Transverse colon (tissue), 4 donors: ENCODE measurements around the gene RASGEF1C. TPM values are rescaled to one million over a fixed set of nuclear protein-coding genes. Genes with fewer than 3 reads are reported as not detected.

ENCODE experiments used
- DNase-seq: peaks from one replicate; pipeline ENCODE4 v3.0.0-alpha.2; 2019
- H3K27ac ChIP-seq, 4 donors: fragments of 200-600 bp; sonication (generic); 2 replicates each; pipeline ENCODE4 v1.5.1; 2016 to 2018; ENCODE audit warnings: inconsistent platforms in 4 of 4
- H3K27me3 ChIP-seq: fragments of 200-600 bp; sonication (generic); 2 replicates; pipeline ENCODE4 v1.5.1; 2017; ENCODE audit warnings: inconsistent platforms
- H3K36me3 ChIP-seq, 4 donors: fragments of 200-600 bp; sonication (generic); 2 replicates each; pipeline ENCODE4 v1.5.1; 2017 to 2019; ENCODE audit warnings: inconsistent platforms in 4 of 4
- H3K4me1 ChIP-seq, 4 donors: fragments of 200-600 bp; sonication (generic); 2 replicates each; pipeline ENCODE4 v1.5.1; 2017 to 2020; ENCODE audit warnings: inconsistent platforms in 4 of 4
- H3K4me3 ChIP-seq, 4 donors: fragments of 200-600 bp; sonication (generic); 1 replicate in 1 of 4; 2 replicates in 3 of 4; pipeline versions ENCODE4 v1.5.1 to v1.6.1; 2017 to 2019; ENCODE audit warnings: inconsistent platforms in 4 of 4
- H3K9me3 ChIP-seq, 2 donors: fragments of 200-600 bp; sonication (generic); 2 replicates each; pipeline ENCODE4 v1.5.1; 2017 to 2019; ENCODE audit warnings: inconsistent platforms in 2 of 2
- CTCF ChIP-seq, 5 experiments: fragments of 200-600 bp in 3 of 5; fragments of 450-650 bp in 2 of 5; sonication (generic) in 3 of 5; IDR thresholded peaks; 1 replicate in 2 of 5; 2 replicates in 3 of 5; pipeline ENCODE4 v1.5.1; 2016 to 2017; ENCODE audit warnings: antibody characterized with exemption in 5 of 5, inconsistent platforms in 3 of 5, mild to moderate bottlenecking in 2 of 5, moderate library complexity in 1 of 5
- EP300 ChIP-seq: sonication (generic); formaldehyde crosslinking; IDR thresholded peaks from one replicate; pipeline ENCODE4 v1.6.1; 2017; ENCODE audit warnings: antibody characterized with exemption, low read depth
- POLR2A ChIP-seq: fragments of 450-650 bp; IDR thresholded peaks from one replicate; pipeline ENCODE4 v1.6.1; 2016; ENCODE audit warnings: antibody characterized with exemption, mild to moderate bottlenecking, moderate library complexity
- POLR2AphosphoS5 ChIP-seq, 3 donors: sonication (generic); formaldehyde crosslinking; IDR thresholded peaks; one replicate each; pipeline ENCODE4 v1.6.1; 2016; ENCODE audit warnings: antibody characterized with exemption in 3 of 3
- WGBS, 2 donors: methylation state at CpG; one replicate each; pipeline ENCODE4 v1.1.5; 2018; ENCODE audit warnings: low coverage in 1 of 2; 5-methylcytosine and 5-hydroxymethylcytosine counted together
- in situ Hi-C, 4 donors: fragments of 200-750 bp; cut with MboI; loops; one replicate each; pipeline versions ENCODE4 v1.15.0 to v1.15.1; 2017; ENCODE audit warnings: low sequenced_read_pairs in 3 of 4, low pct_ligation_motif_present in 1 of 4, low pct_unique_long_range_greater_than_20kb in 1 of 4
- intact Hi-C: fragments of 100-400 bp; cut with DNase I; formaldehyde crosslinking; loops from one replicate; pipeline ENCODE4 v1.15.1; 2023; ENCODE audit warnings: low total_unique reads
- total RNA-seq, 4 donors: library from RNA; depleted of rRNA; stranded (reverse); fragments of >200 nt; gene quantifications; one replicate each; pipeline ENCODE4 v1.1.0, GENCODE V29; 2016

Gene RASGEF1C
- total RNA-seq, 4 donors from 2014 or later: 0.14 to 3.0 TPM; not detected in 2

GRCh38 chr5:180166176-180166575 lies 42.8 kb downstream of the RASGEF1C start:
- in situ Hi-C loops (no loop called here), intact Hi-C loops (no loop called here)
- Histone ChIP-seq H3K4me1 (no peaks in the 10 kb centered on the region), H3K36me3 (no peaks in the 10 kb centered on the region), H3K27ac (no peak overlapping the region), H3K9me3 (no peaks in the 10 kb centered on the region), H3K27me3 (peaks cover 16% of the 10 kb centered on the region), H3K4me3 (no peak overlapping the region)
- DNase-seq: no peak
- 47 to 83% methylated on average over 1 to 2 of the region's 2 CpGs for WGBS, 2 donors
- no peak for TF ChIP-seq POLR2AphosphoS5 (IDR thresholded peaks at IDR 0.05)
- TF ChIP-seq POLR2A: no peak
- no peak for TF ChIP-seq CTCF (IDR thresholded peaks at IDR 0.05)
- TF ChIP-seq EP300: no peak

- Histone ChIP-seq H3K9me3 (no peaks in the 10 kb centered on the region), H3K4me1 (no peaks in the 10 kb centered on the region), H3K27ac (no peak overlapping the region), H3K27me3 (peaks cover 7% of the 10 kb centered on the region), H3K4me3 (no peak overlapping the region), H3K36me3 (no peaks in the 10 kb centered on the region)
- intact Hi-C loops (no loop called here), in situ Hi-C loops (no loop called here)
- WGBS, 2 donors: 80 to 92% methylated on average over 2 to 5 of the region's 5 CpGs
- DNase-seq: no peak
- TF ChIP-seq POLR2AphosphoS5 (IDR thresholded peaks at IDR 0.05): no peak
Observed at GRCh38 chr5:180162304-180162661, 46.7 kb downstream of the RASGEF1C start.

GRCh38 chr5:180161420-180162303 lies 47.3 kb downstream of the RASGEF1C start:
- in situ Hi-C loops (no loop called here), intact Hi-C loops (no loop called here)
- H3K4me3 ChIP-seq: no peak overlapping the region
- H3K4me1 ChIP-seq: no peaks in the 10 kb centered on the region
- peaks cover 7% of the 10 kb centered on the region for H3K27me3 ChIP-seq
- H3K27ac ChIP-seq: no peak overlapping the region
- H3K9me3 ChIP-seq: no peaks in the 10 kb centered on the region
- DNase-seq: no peak
- TF ChIP-seq CTCF (IDR thresholded peaks at IDR 0.05): no peak
- TF ChIP-seq POLR2A: no peak
- TF ChIP-seq POLR2AphosphoS5 (IDR thresholded peaks at IDR 0.05): no peak
- no peak for TF ChIP-seq EP300
- H3K36me3 ChIP-seq: no peaks in the 10 kb centered on the region
- WGBS, 2 donors: 69% methylated on average over 7 to 39 of the region's 39 CpGs

- DNase-seq: no peak
- intact Hi-C loops: no loop called here
- in situ Hi-C loops: no loop called here
- Histone ChIP-seq H3K9me3 (no peaks in the 10 kb centered on the region), H3K27ac (no peak overlapping the region), H3K4me1 (no peaks in the 10 kb centered on the region), H3K27me3 (peaks cover 7% of the 10 kb centered on the region), H3K36me3 (no peaks in the 10 kb centered on the region), H3K4me3 (no peak overlapping the region)
- WGBS, 2 donors: 57 to 100% methylated on average over 3 to 9 of the region's 9 CpGs
- TF ChIP-seq POLR2A (no peak), EP300 (no peak), POLR2AphosphoS5 (IDR thresholded peaks at IDR 0.05) (no peak), CTCF (IDR thresholded peaks at IDR 0.05) (no peak)
Observed at GRCh38 chr5:180160789-180161188, 48.2 kb downstream of the RASGEF1C start.
